Smooth muscle cell of the brain vasculature (primary cell): ENCODE measurements around the gene RPL26.

Experiments used
- DNase-seq: peaks from one replicate; pipeline ENCODE4 v3.0.0-alpha.2; 2012; ENCODE audit warnings: low read depth, low spot score

The RPL26 gene

DNA sequence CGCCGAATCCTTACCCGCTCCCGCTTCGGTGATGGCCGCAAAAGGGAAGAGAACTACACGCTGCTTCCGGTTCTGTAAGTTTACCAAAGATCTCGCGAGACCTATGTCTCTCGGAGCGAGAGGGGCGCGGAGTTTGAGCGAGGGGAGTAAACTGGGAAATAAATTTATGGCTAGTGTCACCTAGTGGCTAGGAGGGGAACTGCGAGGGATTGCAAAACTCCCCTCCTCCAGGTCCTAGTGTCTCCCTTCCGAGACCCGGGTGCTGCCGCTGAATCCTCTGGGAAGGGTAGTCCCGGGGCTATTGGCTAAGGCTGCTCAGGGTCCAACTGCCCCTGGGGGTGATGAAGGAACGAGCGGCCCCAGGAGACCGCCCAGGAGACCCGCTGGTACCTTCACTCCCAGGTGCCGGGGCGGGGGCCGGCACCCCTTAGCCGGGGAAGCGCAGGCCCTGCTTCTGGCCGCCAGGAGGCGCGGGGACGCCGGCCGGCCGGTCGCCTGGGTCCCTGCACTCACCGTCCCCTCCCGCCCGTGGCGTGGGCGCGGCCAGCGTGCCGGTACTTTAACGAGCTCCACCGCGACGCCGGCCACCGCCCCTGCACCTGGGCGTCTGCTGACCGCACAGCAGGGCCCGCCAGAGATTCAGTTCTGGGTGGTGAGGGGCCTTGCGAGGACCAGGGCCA is at the start of gene RPL26:
Gene RPL26, minus strand, starts transcription at position 51 of the 680 bp plus-strand sequence. CDS start 883 bp downstream, outside the sequence.
- peak; percentile 97 for DNase-seq

DNA sequence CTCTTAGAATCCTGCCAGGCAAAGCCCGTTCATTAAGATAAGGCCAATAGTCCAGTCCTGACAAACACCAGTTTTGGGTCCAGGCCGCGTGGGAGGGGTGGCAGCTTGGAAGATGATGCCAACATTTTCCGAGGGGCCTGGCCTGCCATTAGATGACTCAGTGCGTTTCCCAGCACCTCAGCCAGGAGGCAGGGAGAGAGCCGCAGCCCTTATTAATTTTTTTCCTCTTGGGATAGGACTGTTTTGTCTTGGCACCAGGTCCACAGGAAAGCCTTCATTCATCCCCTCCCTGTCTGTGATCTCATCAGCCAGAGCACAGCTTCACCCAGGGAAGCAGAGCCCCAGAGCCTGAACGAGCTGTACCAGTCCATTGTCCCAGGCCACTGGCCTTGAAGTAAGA is 48.0 kb upstream of the RPL26 start:
- DNase-seq: no peak

DNA sequence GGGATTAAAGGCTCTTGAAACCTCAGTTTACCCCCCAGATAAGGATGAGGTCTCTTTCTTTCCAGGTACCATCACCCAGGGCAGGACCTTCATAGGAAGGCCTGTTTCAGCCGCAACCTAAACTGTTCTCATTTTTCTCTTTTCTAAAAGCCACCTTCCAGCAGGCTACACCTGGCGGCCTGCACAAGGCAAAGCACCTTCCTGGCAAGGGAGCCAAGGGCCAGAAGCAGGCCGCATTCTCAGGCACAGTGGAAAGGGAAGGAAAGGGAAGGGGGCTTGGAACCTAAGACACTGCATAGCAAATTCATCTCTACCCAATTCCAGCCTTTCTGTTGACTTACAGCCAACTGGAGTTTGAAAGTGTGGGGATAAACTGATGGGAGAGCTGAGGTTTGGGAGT is 43.8 kb upstream of the RPL26 start:
- DNase-seq: no peak

DNA sequence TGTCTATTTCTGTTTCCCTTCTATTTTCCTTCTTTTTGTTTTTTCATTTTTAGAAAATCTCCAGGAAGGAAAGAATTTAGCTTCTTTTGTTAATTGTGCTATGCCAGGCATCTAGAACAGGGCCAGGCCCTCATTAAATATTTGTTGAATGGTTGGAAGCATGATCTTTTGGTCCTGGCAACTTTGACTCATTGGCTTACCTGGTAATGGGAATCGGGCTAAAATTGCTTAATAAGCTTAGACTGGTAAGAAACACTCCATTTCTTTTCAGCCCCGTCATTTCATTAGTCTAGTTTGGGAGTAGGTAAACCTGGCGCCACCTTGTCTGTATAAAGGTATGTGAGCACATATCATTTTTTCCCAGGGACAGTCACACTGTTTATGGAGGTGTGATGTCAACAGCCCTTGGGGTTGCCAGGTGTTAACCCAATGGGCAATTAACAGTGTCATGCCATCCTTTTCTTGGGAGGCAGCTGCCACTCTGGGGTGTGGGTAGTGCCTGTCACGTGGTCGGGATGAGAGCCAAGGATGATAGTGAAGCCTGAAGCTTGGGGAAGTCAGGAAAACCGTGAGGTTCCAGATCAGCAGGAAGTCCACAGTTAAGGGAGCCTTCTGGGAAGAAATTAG is 43.2 kb upstream of the RPL26 start:
- no peak for DNase-seq

DNA sequence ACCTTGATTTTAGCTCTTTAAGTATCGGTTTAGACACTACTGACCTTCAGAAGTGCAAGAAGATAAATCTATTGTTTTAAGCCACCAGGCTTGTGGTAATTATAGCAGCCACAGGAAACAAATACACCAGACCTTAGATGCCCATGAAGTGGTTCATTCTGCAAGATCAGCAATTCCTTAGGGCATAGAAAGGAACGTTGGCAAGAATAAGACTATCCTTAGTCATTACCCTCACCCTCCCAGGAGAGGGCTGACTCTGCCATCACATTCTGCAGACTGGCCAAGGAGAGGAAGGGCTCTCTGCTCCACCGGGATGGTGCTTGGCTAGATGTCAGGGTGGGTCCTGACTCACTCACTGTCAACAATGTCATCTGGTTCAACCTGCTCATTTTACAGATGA is 38.6 kb upstream of the RPL26 start:
- DNase-seq: no peak

DNA sequence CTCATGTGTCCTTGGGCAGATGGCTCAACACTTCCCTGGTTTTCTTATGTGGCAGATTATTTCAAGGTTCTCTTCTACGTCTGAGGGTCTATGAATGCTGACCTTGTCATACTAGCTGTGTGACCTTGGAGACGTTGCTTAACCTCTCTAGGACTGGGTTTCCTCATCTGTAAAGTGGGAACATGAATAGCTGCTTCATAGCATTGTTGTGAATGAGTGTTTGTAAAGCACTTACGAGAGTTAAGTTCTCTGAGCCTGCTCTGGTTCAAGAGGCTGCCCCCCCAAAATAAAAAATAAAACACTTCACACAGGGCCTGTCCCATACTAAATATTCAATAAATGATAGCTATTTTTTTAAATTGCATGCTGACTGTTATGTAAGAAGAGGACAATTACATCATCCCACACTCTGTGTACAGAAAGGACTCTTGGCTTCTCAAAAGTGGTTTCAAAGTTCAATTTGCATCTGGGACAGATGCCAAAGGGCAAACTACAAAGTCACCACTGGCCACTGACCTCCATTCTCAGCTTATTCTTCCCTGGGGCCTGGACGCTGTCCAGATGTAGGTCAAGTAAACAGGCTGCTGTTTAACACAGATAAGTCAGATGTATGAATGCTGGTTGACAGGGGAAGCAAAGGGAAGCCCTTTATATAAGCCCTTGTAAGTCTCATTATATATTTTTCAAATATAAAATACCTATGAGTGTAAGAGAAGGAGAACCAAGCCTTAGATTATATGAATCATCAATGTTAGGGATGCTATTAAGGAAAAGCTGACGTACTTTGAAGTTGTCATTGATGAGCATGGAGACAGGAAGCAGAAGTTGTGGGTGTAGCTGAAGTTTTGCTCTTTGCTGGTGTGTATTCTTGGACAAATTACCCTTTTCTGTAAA is 37.3 kb upstream of the RPL26 start:
- DNase-seq: peak; percentile 45

DNA sequence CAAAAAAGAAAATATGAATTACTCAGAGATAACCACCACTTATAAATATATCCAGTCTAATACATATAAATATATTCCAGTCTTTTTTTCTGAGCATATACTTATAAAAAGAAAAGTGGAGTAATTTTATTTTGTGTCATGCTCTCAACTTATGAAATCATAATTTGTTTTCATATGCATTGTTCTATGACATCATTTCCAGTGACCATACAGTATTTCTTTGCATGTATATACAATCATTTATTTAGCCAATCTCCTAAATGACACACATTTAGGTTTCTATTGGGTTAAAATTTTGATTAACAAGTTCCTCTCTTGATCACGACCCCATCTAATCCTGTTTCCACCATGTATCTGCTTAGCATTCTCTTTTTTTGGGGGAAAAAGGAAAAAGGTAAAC is 36.3 kb upstream of the RPL26 start:
- no peak for DNase-seq

DNA sequence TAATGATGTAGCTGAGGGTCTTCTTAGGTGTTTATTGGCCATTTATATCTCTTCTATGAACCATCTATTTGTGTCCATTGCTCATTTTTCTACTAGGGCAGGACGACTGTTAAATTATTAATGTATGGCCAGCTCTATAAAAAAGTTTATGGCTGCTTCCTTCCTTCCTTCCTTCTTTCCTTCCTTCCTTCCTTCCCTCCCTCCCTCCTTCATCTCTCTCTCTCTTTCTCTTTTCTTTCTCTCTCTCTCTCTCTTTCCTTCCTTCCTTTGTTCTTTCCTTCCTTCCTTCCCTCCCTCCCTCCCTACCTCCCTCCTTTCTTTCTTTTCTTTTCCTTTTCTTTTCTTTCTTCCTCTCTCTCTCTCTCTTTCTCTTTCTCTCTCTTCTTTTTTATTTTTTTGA is 35.5 kb upstream of the RPL26 start:
- DNase-seq: no peak

DNA sequence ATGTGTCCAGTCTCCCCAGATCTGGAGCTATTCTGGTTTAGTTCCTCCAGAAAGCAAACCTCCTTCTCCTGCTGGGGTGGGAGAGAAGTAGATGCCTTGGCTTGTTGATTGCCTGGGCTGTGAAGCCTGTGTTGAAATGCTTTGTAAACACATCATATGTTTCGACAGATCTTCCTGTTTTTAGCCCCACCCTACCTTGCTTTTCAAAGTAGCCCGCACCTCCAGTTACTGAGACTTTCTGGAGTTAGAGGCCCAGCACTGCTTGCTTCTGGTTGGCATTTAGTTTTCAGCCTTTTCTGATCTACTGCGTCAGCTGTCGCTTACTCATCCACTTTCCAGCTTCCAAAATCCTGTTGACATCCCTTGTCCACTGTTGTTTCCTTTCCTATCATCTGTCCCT is 34.8 kb upstream of the RPL26 start:
- DNase-seq: no peak

DNA sequence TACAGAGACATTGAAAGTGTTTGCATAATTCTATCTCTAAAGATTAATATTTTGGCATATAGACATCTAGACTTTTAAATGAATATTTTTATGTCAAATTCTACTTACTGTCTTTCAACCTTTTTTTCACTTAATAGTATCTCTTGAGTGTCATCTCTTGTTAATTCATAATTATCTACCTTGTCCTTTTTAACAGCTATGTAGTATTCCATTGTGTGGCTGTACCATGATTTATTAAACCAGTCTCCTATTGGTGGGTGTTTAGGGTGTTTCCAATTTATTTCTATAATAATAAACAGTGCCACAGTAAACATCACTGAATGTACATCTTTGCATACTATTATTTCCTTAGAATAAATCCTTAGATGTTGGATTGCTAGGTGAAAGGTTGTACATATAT is 30.9 kb upstream of the RPL26 start:
- DNase-seq: no peak

DNA sequence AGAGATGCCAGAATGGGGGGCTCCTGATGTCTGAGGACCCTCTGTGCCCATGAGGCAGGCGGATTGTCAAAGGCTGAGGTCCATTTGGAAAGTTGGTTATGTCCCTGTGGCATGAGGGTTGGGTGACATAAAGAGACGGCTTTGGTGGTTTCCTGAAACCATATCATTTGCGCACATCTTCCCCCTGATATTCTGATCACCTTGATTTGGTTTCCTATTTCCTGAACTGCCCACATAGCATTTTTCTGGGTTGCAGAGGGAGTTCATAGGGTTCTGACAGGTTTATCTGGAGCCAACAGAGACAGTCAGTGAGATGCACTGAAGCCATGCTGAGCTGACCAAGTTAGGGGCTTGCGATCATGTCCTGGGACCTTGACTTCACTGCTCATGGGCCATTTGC is 30.3 kb upstream of the RPL26 start:
- DNase-seq: no peak

DNA sequence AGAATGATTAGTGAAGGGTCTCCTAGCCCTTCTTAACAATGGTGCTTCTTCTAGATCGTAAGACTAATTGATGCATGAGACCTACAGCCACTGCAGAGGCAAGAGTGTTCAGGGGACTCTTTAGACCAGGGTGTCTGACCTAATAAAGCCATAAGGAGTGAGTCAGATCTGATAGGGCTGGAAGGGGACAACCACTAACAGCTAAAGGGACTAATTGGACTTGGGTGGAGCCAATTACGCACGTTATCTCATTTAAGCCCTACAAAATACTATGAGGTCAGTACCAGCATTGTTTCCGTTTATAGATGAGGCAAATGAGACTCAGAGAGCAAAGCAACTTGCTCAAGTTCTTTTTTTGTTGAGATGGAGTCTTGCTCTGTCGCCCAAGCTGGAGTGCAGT is 29.1 kb upstream of the RPL26 start:
- DNase-seq: no peak

DNA sequence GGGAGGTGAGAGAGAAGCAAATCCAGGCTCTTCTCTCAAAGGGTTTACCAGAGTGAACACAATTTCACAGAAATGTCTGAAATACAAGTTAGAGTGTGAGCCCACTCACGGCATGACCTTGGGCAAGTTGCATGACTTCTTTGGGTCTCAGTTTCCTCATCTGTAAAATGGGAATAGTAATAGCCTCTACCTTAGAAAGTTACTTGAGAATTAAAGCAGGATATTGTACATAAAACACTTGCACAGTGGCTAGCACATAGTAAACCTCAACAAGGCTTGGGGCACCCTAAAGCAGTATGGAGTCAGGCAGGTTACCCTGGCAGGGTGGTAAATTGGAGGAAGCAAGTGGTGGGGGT is 27.9 kb upstream of the RPL26 start:
- no peak for DNase-seq

DNA sequence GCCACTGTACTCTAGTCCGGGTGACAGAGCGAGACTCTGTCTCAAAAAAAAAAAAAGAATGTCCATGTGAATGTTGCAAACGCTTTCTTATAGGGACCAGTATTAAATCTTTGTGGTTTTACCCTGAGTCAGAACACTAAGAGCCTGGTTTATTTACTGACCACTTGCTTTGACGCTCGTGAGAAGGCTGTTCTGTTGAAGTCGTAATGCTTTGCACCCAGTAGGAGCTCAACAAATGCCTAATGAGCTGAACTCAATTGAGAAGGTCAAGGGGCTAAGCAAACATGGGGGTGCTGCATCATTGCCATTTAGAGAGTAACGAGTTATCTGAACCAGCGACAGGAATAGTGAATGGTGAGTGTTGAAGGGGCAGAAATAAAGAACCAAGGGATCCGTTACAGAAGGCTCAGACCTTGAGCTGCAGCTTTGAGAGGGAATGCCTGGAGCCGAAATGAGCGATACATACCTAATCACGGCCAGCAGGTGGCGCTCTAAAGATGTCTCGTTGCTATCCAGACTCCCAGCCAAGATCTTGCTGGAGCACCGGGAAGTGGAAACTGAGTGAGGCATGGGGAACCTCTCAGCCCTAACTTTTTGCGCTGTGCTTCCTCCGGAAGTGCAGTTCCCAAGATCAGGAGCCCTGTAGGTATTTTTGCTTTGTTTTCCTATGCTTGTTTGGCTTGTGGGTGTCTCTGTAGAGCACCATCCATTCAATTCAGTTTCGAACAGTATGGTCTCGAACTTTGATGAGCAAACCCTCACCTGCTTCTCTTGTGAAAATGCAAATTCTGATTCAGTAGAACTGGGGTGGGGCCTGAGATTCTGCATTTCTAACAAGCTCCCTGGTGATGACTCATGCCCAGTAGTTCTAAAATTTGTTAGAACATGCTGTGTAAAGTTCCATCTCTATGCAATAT is 27.2 kb upstream of the RPL26 start:
- DNase-seq: peak; percentile 78

DNA sequence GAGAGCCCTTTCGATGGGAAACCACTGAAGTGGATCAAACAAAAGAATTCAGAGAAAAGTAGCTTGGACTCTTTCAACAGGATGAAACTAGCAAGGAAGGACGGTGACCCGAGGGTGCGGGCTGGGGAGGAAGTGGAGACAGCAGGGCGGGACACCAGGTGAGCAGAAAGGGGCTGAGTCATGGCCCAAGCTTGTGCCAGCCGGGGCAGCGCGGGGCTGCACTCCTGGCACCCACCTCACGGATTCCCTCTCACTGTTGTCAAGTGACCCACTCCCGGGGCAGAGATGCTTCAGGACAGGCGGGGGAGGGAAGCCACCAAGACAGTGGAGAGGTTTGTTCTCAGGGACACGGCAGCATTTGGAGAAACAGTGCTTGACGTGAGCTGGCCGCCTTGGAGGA is 25.4 kb upstream of the RPL26 start:
- DNase-seq: no peak

DNA sequence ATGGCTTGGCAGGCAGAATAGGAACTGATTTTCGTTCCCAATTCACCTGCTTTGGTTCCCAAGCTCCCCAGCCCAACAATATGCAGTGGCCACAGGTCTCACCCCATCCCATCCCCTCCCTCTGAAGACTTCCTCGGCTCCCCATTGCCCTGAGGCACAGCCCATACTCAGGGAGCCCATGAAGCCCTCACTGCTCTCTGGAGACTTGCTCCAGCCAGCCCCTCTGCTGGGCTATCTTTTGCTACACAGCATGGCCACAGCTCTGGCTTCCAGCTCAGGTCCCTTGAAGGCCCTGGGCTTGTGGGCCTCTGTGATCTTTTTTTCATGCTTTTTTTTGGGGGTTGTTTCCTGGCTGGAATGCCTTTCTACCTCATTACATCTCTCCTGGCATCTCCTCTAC is 23.2 kb upstream of the RPL26 start:
- no peak for DNase-seq

DNA sequence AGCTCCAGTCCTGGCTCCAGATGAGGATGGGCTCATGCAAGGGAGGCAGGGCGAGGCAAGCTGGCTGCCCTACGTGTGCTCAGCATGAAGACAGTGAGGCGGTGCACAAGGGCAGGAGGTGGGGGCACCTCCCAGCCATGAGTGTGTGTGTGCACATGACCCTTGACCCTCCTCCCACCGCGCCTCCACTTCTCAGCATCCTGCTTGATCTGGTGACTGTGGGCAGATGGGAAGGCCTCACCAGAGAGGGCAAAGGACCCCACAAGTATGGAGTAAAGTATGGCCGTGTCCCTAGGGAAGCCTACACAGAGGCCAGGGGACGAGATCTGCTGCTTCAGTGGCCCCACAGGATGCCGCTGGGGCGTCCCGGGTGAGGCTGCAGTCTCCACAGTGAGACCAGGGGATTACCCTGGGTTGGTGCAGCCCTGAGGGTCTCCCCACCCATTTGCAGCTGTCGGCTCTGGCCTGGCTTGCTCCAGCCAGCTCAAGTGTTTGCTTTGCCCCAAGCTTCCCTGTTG is 22.6 kb upstream of the RPL26 start:
- no peak for DNase-seq

DNA sequence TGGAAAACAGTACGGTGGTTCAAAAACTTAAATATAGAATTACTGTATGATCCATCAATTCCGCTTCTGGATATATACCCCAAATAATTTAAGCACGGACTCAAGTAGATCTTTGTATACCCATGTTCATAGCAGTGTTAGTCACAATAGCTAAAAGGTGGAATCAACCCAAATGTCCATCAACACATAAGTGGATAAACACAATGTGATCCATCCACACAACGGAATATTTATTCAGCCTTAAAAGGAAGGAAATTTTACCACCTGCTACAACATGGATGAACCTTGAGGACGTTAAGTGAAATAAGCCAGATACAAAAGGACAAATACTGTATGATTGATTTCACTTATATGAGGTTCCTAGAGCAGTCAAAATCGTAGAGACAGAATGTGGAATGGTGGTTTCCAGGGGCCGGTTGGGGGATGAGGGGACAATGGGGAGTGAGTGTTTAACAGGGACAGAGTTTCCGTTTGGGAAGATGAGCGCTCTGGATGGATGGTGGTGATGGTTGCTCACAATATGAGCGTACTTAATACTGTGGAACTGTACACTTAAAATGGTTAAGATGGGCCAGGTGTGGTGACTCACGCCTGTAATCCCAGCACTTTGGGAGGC is 20.0 kb upstream of the RPL26 start:
- DNase-seq: no peak

DNA sequence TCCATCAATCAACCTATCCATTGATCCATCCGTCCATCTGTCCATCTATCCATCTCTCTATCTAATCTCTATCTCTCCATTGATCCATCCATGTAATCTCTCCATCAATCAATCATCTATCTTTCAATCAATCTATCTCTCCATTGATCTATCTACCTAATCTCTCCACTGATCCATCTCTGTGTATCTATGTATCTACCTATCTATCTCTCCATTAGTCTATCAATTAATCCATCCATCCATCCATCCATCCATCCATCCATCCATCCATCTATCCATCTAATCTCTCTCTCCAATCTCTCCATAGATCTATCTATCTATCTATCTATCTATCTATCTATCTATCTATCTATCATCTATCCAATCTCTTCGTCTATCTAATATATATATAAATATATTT is 18.1 kb upstream of the RPL26 start:
- DNase-seq: no peak

DNA sequence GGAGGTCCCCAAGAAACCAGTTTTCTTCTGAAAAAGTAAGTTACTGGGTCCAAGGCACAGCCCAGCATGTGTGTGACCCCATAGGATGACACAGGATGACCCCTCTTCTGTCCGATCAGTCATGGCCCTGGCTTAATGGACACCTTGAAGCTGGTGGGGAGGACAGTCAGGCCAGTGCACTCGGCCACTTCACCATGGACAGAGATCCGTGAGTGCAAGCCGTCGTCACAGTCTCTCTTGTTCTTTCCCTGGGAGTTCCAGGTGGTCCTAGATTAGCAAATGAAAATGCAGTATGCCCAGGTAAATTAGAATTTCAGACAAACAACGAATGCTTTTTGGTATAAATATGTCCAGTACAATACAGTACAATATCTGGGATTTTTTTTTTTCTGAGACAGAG is 16.0 kb upstream of the RPL26 start:
- DNase-seq: no peak

DNA sequence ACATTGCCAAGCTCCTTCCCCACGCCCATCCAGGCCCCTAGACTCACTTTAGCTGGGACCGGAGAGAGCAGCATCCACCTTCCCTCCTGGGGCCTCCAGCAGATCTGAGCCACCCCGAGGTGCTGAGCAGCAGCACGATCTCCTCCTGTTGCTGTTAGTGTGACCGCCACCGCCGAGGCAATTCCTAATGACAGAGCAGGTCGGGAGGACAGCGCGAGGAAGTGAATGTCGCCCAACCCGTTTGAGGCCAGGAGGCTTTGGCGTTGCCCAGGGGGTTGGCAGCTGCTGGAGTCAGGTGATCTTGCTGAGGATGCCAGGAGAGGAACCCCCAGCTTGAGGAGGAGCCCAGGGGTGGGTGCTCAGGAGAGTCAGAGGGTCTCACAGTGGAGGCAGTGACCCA is 14.6 kb upstream of the RPL26 start, which contains the start of gene RNF222:
Gene RNF222, minus strand, starts transcription at position 192 of the 400 bp plus-strand sequence. CDS start 4,366 bp downstream, outside the sequence.
- DNase-seq: no peak
